A549 (cell line): ENCODE measurements around the gene RPH3AL.

Experiments
- CTCF ChIP-seq: fragments of >200 bp; sonication (Bioruptor Twin); formaldehyde crosslinking; IDR thresholded peaks from 3 replicates; pipeline ENCODE4 v1.5.1; 2016
- JUNB ChIP-seq: fragments of >200 bp; sonication (Bioruptor Twin); formaldehyde crosslinking; IDR thresholded peaks from 2 replicates; pipeline ENCODE4 v1.6.1; 2016
- KDM1A ChIP-seq: fragments of 200-600 bp; sonication (generic); IDR thresholded peaks from 2 replicates; pipeline ENCODE4 v1.6.1; 2016; ENCODE audit warnings: low read depth, mild to moderate bottlenecking
- MAFK ChIP-seq: fragments of 450-650 bp; IDR thresholded peaks from 2 replicates; pipeline ENCODE4 v1.6.1; 2014; ENCODE audit not compliant: partially characterized antibody
- POLR2AphosphoS2 ChIP-seq: conservative IDR thresholded peaks from 2 replicates; pipeline ENCODE4 v1.6.1; 2012; ENCODE audit warnings: low read length, improper control_type of control experiment, inconsistent platforms
- SREBF2 ChIP-seq: fragments of 450-650 bp; IDR thresholded peaks from 2 replicates; pipeline ENCODE4 v1.6.1; 2014; ENCODE audit warnings: mild to moderate bottlenecking, moderate library complexity

- no peak for TF ChIP-seq SREBF2
- TF ChIP-seq CTCF, result no peak
- no peak for TF ChIP-seq MAFK
- no peak for TF ChIP-seq JUNB
- TF ChIP-seq POLR2AphosphoS2, result no peak
- no peak for TF ChIP-seq KDM1A
These were observed 104.8 kb downstream of the RPH3AL start for GRCh38 chr17:247767-248166.
